NT2/D1 (cell line): Measurements from ENCODE around the gene AHNAK.

Experiments used
- SUZ12 ChIP-seq: IDR thresholded peaks from 2 replicates; pipeline ENCODE4 v1.6.1; 2011; ENCODE audit not compliant: insufficient read length, insufficient read depth; ENCODE audit errors: extremely low read depth
- YY1 ChIP-seq: IDR thresholded peaks from 2 replicates; pipeline ENCODE4 v1.6.1; 2011; ENCODE audit not compliant: insufficient read length, insufficient read depth
- ZNF274 ChIP-seq: IDR thresholded peaks from 2 replicates; pipeline ENCODE4 v1.6.1; 2011; ENCODE audit warnings: mild to moderate bottlenecking, low read depth, low read length

DNA sequence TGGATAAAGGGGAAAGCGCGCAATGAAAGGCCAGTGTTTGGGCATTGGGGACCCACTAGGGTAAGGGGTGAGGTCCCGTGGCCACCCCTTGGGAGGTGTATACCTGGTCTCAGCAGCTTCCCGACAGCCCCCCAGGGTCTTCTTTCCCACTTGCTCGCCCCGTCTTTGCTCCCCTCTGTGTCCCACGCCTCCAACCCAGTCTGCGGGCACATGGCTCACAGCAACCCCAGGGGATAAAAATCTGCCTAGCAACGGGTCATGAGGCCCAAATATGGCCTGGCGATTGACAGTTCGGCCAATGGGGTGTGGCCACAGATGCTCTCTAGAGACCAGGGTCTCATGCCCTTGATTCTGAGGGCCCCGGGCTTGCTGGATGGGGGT, 41.6 kb downstream of the AHNAK start:
- TF ChIP-seq ZNF274 (no peak), YY1 (no peak), SUZ12 (no peak)
